ENCODE results near the gene PRSS36.

DNA sequence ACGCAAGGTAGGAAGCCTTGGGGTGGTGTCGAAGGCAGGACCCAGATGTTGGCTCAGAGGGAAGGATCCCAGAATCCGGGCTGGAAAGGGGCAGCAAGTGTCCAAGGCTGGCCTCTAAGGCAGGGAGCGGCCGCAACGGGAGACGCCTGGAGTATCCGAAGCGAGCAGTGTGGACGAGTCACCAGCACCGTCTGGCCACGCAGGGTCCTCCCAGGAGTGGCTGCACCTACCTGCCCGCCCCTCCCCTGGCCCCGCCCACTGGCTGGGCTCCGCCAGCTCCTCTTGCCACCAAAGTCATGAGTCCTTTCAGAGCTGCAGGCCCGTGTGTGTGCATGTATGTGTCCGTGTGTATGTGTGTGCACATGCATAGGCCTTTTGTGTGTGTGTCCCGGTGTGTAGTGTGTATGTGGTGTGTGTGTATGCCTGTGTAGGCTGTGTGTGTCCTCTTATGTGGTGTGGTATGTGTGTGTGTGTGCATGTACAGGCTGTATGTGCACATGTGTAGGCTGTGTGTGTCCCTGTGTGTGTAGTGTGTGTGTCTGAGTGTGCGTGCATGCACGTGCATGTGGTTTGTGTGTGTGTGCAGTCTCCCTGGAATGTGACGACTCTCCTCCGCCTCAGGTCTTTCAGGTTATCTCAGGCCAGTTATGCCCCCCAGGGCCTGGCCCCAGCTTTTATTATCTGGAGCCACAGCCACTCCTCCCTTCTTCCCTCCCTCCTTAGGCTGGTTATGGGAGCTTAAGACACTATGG is 14.2 kb downstream of the PRSS36 start, which contains the start of gene PRSS8:
- TF ChIP-seq, protein P1, sequence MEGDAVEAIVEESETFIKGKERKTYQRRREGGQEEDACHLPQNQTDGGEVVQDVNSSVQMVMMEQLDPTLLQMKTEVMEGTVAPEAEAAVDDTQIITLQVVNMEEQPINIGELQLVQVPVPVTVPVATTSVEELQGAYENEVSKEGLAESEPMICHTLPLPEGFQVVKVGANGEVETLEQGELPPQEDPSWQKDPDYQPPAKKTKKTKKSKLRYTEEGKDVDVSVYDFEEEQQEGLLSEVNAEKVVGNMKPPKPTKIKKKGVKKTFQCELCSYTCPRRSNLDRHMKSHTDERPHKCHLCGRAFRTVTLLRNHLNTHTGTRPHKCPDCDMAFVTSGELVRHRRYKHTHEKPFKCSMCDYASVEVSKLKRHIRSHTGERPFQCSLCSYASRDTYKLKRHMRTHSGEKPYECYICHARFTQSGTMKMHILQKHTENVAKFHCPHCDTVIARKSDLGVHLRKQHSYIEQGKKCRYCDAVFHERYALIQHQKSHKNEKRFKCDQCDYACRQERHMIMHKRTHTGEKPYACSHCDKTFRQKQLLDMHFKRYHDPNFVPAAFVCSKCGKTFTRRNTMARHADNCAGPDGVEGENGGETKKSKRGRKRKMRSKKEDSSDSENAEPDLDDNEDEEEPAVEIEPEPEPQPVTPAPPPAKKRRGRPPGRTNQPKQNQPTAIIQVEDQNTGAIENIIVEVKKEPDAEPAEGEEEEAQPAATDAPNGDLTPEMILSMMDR (IDR thresholded peaks at IDR 0.05 in 8 of 11, conservative IDR thresholded peaks at IDR 0.05 in 3 of 11): no peak
- TF ChIP-seq POLR2A (IDR thresholded peaks at IDR 0.05): no peak
